ENCODE results near the gene STEAP1.
"Not testable (repeated sequence)": the region's sequence is repeated elsewhere in the genome, so short reads cannot be mapped to it uniquely, and the experiment has no call there.

The STEAP1 gene

GRCh38 chr7:90153943-90154771 lies at the start of gene STEAP1:
TSS of gene STEAP1 (plus strand) at chr7:90154469. CDS start at chr7:90159789, 5,320 bp downstream.
- H3K27ac ChIP-seq (ENCODE audit: low read depth, low read length); H3K9ac ChIP-seq (ENCODE audit: low read length); H3K36me3 ChIP-seq (ENCODE audit: insufficient read depth, low read length); H3K27me3 ChIP-seq (ENCODE audit: control insufficient read depth in 1 of 2, insufficient read depth in 2 of 2, low read length in 2 of 2); H3K4me1 ChIP-seq (ENCODE audit: insufficient read depth, low read length); H3K9me3 ChIP-seq (ENCODE audit: low read length): not testable (repeated sequence)
- peak within 1 kb of the TSS; percentile 49 to 56 for H3K4me3 ChIP-seq (ENCODE audit: low read depth in 1 of 2, low read length in 2 of 2)

DNA sequence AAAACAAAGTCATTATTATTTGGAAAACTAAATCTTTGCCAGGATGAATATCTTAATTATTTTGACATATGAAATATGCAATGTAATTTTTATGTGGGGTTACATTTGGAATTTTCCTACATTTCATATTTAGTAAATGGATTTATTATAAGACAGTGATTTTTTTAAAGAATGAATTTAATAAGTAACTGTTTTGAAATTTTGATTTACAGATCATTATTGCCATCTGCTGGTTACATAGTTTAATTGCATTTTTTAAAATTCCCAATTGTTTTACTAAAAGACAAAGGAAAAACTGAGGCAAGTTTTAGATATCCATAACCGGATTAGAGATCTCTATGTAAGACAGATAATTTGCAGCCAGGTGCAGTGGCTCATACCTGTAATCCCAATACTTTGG lies 39.3 kb upstream of the STEAP1 start:
- not testable (repeated sequence) for H3K9me3 ChIP-seq (ENCODE audit: low read length); H3K4me3 ChIP-seq (ENCODE audit: low read depth in 1 of 2, low read length in 2 of 2)

DNA sequence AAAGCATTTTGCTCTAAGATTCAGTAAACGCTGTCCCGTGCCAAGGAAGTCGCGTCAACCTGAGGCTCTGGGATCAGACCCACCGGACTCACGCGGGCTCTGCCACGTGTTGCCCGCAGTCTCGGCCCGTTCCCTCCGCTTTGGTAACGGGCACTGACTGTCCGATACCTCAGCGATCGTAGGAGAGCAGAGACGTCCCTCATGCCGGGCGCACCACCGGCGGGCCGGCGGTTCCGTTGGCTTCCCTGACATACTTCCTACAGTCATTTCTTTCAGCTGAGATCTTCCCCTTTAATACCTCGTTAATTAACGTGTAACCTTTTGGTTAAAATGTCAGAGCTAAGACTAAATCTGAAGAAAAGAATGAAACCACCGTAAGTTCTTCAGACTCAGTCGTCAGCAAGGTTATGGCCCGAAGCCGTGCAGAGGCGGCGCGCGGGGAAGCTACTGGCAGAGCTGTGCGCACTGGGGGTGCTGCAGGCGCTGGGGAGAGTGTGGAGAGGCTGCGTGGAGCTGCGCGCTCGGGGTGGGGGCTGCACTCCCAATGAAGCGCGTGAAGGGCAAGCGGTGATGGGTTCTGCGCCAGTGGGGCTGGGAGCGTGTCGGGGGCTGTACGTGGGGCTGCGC lies 35.6 kb upstream of the STEAP1 start:
- peak overlapping the region in 1 of 2 donors; percentile 38 for H3K4me3 ChIP-seq (ENCODE audit: low read depth in 1 of 2, low read length in 2 of 2)
- not testable (repeated sequence) for H3K27me3 ChIP-seq (ENCODE audit: control insufficient read depth in 1 of 2, insufficient read depth in 2 of 2, low read length in 2 of 2); H3K9me3 ChIP-seq (ENCODE audit: low read length); H3K36me3 ChIP-seq (ENCODE audit: insufficient read depth, low read length); H3K4me1 ChIP-seq (ENCODE audit: insufficient read depth, low read length); H3K9ac ChIP-seq (ENCODE audit: low read length); H3K27ac ChIP-seq (ENCODE audit: low read depth, low read length)

More for the DNA sequence above, 39.3 kb upstream of the STEAP1 start:
- H3K4me1 ChIP-seq (ENCODE audit: insufficient read depth, low read length); H3K9ac ChIP-seq (ENCODE audit: low read length); H3K36me3 ChIP-seq (ENCODE audit: insufficient read depth, low read length); H3K27ac ChIP-seq (ENCODE audit: low read depth, low read length); H3K27me3 ChIP-seq (ENCODE audit: control insufficient read depth in 1 of 2, insufficient read depth in 2 of 2, low read length in 2 of 2): not testable (repeated sequence)

DNA sequence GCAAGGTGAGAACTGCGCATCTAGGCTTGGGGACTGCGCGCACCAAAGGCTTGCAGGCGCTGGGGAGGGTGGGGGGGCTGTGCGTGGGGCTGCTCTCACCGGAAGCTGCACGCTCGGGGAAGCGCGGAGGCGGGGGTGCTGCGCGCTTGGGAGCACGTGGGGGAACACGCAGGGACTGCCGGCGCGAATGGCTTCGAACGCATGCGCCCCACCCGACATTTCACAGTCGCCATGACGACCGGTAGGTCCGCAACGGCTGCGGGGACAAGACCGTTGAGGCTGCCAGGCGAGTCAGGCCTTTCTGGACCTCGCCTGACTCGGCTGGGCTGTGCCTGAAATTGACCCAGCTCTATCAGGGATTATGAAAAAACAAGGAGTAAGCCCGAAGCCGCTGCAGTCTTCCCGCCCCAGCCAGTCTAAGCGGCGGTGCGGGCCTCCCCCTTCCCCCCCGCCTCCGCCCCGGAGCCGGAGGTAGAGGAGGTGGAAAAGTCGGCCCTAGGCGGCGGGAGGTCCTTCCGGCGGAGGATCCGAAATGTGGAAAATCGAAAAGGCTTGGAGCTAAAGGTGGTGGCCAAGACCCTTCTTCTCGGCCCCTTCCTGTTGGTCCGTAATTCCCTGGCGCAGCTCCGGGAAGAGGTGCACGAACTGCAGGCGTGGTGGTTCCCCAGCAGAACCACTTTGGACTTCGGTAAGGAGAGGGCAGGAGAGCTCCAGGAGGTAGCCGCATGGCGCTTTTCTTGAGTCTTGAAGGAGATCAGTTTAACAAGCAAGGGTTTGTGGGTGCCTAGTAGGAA lies 34.9 kb upstream of the STEAP1 start:
- H3K9ac ChIP-seq (ENCODE audit: low read length): no peak overlapping the region
- no peaks in the 10 kb centered on the region for H3K4me1 ChIP-seq (ENCODE audit: insufficient read depth, low read length)
- H3K9me3 ChIP-seq (ENCODE audit: low read length): no peaks in the 10 kb centered on the region
- peak overlapping the region; percentile 42 to 47 for H3K4me3 ChIP-seq (ENCODE audit: low read depth in 1 of 2, low read length in 2 of 2)
- H3K27me3 ChIP-seq (ENCODE audit: control insufficient read depth in 1 of 2, insufficient read depth in 2 of 2, low read length in 2 of 2): no peaks in the 10 kb centered on the region
- H3K27ac ChIP-seq (ENCODE audit: low read depth, low read length): no peak overlapping the region
- no peaks in the 10 kb centered on the region for H3K36me3 ChIP-seq (ENCODE audit: insufficient read depth, low read length)

GRCh38 chr7:90120205-90120604 lies 34.1 kb upstream of the STEAP1 start:
- H3K9me3 ChIP-seq (ENCODE audit: low read length); H3K27ac ChIP-seq (ENCODE audit: low read depth, low read length); H3K4me3 ChIP-seq (ENCODE audit: low read depth in 1 of 2, low read length in 2 of 2); H3K36me3 ChIP-seq (ENCODE audit: insufficient read depth, low read length); H3K4me1 ChIP-seq (ENCODE audit: insufficient read depth, low read length); H3K27me3 ChIP-seq (ENCODE audit: control insufficient read depth in 1 of 2, insufficient read depth in 2 of 2, low read length in 2 of 2); H3K9ac ChIP-seq (ENCODE audit: low read length): not testable (repeated sequence)

GRCh38 chr7:90131746-90132145 lies 22.5 kb upstream of the STEAP1 start:
- H3K36me3 ChIP-seq (ENCODE audit: insufficient read depth, low read length); H3K9ac ChIP-seq (ENCODE audit: low read length); H3K9me3 ChIP-seq (ENCODE audit: low read length); H3K4me1 ChIP-seq (ENCODE audit: insufficient read depth, low read length); H3K4me3 ChIP-seq (ENCODE audit: low read depth in 1 of 2, low read length in 2 of 2); H3K27ac ChIP-seq (ENCODE audit: low read depth, low read length); H3K27me3 ChIP-seq (ENCODE audit: control insufficient read depth in 1 of 2, insufficient read depth in 2 of 2, low read length in 2 of 2): not testable (repeated sequence)

- H3K9ac ChIP-seq (ENCODE audit: low read length); H3K4me3 ChIP-seq (ENCODE audit: low read depth in 1 of 2, low read length in 2 of 2); H3K9me3 ChIP-seq (ENCODE audit: low read length); H3K27ac ChIP-seq (ENCODE audit: low read depth, low read length); H3K4me1 ChIP-seq (ENCODE audit: insufficient read depth, low read length); H3K27me3 ChIP-seq (ENCODE audit: control insufficient read depth in 1 of 2, insufficient read depth in 2 of 2, low read length in 2 of 2); H3K36me3 ChIP-seq (ENCODE audit: insufficient read depth, low read length): not testable (repeated sequence)
Measured at GRCh38 chr7:90147079-90147960, 6.9 kb upstream of the STEAP1 start.

DNA sequence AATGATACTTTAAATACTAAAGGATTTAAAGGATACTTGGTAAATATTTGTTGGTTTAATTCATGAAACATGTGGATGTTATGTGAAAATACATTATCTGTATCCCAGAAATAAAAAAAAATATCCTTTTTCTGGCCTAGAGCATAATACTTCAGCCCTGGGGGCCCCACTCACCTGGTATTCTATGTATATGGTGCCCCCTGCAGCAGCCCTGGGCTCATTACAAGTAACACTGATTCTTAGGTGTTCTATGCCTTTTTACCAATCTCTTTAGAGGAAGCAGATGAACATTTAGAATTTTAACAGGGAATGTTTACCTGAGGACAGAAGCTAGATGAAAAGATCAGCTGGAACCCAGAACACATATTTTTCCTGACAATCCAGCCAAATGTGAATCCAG lies 4.8 kb upstream of the STEAP1 start:
- not testable (repeated sequence) for H3K9me3 ChIP-seq (ENCODE audit: low read length); H3K36me3 ChIP-seq (ENCODE audit: insufficient read depth, low read length); H3K4me1 ChIP-seq (ENCODE audit: insufficient read depth, low read length); H3K4me3 ChIP-seq (ENCODE audit: low read depth in 1 of 2, low read length in 2 of 2); H3K27me3 ChIP-seq (ENCODE audit: control insufficient read depth in 1 of 2, insufficient read depth in 2 of 2, low read length in 2 of 2); H3K9ac ChIP-seq (ENCODE audit: low read length); H3K27ac ChIP-seq (ENCODE audit: low read depth, low read length)

DNA sequence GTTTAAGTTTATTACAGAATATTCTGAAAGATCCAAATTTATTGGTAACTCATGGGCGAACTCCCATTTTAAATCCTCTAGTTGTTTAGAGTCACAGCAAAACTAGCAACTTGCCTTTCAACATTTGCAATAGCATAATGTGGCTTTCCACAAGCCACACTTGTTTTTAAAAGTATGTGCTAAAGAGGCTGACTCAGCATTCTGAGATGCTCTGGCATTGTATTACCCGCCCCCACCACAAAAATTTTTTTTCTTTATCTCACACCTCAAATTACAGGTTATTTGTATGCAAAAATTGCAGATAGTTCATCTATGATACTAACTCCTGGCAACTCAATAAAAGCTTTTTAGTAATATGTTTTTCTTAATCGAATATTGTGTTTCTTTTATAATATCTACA lies 2.4 kb upstream of the STEAP1 start:
- not testable (repeated sequence) for H3K4me1 ChIP-seq (ENCODE audit: insufficient read depth, low read length); H3K4me3 ChIP-seq (ENCODE audit: low read depth in 1 of 2, low read length in 2 of 2); H3K9ac ChIP-seq (ENCODE audit: low read length); H3K9me3 ChIP-seq (ENCODE audit: low read length); H3K36me3 ChIP-seq (ENCODE audit: insufficient read depth, low read length); H3K27ac ChIP-seq (ENCODE audit: low read depth, low read length); H3K27me3 ChIP-seq (ENCODE audit: control insufficient read depth in 1 of 2, insufficient read depth in 2 of 2, low read length in 2 of 2)

DNA sequence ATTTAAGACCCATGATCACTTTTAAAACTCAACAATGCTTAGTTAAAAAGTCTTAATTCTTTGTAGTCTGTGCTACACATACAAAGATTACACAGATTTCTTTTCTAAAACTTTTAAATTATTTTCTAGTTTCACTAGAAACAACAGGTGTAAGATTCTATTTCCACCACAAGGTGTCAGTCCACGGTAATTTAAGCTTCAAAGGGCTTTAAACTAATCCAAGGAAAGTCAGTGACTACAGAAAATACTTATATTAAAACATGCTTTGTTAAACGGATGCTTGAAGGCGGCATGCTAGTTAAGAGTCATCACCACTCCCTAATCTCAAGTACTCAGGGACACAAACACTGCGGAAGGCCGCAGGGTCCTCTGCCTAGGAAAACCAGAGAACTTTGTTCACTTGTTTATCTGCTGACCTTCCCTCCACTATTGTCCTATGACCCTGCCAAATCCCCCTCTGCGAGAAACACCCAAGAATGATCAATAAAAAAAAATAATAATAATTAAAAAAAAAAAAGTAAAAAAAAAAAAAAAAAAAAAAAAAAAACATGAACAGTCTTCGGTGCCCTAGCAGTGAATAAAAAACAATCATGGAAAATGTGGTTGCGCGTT lies 1.5 kb upstream of the STEAP1 start:
- H3K27ac ChIP-seq (ENCODE audit: low read depth, low read length); H3K36me3 ChIP-seq (ENCODE audit: insufficient read depth, low read length); H3K9me3 ChIP-seq (ENCODE audit: low read length); H3K9ac ChIP-seq (ENCODE audit: low read length); H3K27me3 ChIP-seq (ENCODE audit: control insufficient read depth in 1 of 2, insufficient read depth in 2 of 2, low read length in 2 of 2); H3K4me1 ChIP-seq (ENCODE audit: insufficient read depth, low read length); H3K4me3 ChIP-seq (ENCODE audit: low read depth in 1 of 2, low read length in 2 of 2): not testable (repeated sequence)

DNA sequence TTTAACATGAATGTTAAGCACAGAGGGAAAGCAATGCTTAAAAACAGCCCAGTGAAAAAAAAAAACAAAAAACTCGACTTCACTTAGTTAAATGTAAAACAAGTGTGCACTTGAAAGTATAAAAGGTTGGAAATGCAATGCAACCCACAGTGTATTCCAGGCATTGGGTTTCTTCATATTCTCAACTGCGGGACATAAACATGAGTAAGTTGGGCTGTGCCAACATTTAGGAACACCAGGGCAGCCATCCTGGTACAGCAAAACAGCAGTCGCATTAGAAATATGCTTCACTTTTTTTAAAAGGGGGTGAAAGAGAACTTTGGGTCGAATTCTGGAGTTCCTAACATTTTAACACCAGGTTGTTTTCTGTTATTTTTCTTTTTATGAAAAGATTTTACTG lies 937 bp downstream of the STEAP1 start:
- Histone ChIP-seq H3K27ac (ENCODE audit: low read depth, low read length) (no peak overlapping the region), H3K9me3 (ENCODE audit: low read length) (no peaks in the 10 kb centered on the region), H3K27me3 (ENCODE audit: control insufficient read depth in 1 of 2, insufficient read depth in 2 of 2, low read length in 2 of 2) (no peaks in the 10 kb centered on the region), H3K36me3 (ENCODE audit: insufficient read depth, low read length) (no peaks in the 10 kb centered on the region), H3K4me1 (ENCODE audit: insufficient read depth, low read length) (no peaks in the 10 kb centered on the region), H3K9ac (ENCODE audit: low read length) (no peak overlapping the region), H3K4me3 (ENCODE audit: low read depth in 1 of 2, low read length in 2 of 2) (no peak overlapping the region)

Measured in muscle layer of colon (tissue), 2 donors.